SW480 (cell line): ENCODE measurements around the gene PPA2.
"Not testable (repeated sequence)": the region's sequence is repeated elsewhere in the genome, so short reads cannot be mapped to it uniquely, and the experiment has no call there.

Experiments
- DNase-seq: peaks from one replicate; pipeline ENCODE4 v3.0.0-alpha.2; 2016; ENCODE audit warnings: low spot score

Gene PPA2

DNA sequence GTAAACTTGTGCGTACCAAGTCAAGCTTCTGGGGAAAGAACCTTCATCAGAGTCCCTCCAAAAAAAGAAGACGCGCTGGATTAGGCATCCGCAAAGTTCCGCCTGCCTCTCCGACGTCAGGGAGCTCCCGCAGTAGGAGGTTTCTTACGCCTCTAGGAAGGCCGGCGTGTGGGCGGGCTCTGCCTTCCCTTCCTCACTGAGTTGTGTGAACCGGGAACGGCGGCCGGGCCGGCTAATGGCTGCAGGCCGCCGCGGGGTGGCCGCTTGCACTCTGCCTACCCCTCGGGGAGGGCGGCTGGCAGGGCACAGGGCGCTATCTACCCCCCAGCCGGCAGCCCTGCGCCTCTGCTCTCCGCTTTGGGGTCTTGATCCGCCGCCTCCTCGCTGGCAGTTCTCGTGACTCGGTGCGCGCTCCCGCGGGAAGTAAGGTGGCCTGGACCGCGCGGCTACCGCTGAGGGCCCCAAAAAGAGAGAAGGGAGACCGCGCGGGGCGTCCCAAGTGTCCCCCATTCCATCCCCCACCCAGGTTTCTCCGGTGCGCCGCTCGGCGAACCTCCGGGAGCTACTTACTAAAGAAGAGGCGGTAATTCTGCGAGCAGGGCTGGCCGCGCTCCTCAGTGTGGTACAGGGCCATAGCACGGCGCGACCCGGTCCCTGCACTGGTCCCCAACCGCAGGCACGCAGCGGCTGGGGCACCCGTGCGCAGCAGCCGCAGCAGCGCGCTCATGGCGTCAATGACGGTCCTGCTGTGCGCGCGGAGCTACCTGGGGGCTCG is at the start of gene PPA2:
PPA2 (minus strand) TSS at position 739 of the 775 bp plus-strand sequence; CDS start at position 727, 12 bp downstream.
- DNase-seq = peak; percentile 86

DNA sequence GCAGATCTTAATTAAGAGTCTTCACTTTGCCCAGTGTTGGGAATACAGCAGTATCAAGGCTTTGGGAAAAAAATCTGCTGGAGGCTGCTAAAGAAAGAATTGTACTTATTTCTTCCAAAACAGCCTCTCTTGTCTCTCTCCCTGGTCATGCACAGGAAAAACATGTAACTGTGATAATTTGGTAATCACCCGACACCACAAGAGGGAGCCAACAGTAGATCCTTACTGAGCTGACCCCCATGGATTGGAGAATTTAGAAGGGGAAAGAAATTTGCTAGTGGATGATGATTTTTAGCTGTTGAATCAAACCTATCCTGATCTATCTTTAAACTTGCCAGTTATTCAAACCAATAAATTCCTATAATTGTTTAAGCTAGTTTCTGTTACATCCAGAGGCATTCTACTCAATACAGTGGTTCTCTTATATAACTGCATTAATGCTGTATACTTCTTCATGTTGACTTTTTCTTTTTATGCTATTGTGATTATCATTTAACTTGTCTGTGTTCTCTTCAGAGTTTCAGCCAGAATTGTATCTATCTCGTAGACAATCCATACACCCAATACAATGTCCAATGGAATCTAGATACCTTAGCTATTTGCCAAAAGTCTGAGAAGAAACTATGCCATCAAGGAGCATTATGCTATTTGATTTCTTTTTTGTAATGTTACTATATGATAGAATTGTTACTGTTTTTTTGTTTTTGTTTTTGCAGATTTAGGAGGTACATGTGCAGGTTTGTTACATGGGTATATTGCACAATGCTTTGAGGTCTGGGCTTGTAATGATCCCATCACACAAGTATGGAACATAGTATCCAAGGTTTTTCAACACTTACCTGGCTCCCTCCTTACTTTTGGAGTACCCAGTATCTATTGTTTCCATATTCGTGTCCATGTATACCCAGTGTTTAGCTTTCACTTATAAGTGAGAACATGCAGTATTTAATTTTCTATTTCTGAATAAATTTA is 47.2 kb upstream of the PPA2 start:
- peak; percentile 39 for DNase-seq

DNA sequence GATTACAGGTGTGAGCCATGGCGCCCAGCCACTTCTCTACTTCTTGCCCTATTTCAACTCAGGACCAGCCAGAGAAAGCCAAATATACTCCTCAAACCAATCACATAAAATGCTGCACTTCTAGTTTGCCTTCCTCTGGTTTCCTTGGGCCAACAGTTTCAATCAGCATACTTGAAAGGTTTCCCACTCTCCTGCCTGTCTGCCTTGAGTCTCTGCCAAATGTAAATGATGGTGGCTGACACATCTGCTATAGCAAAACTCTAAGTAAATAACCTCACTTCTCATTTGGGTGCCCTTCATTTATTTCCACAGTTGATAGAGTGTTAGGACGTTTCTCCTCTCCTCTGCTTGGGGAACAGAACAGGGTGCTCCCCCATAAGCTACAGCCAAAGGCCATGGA is 36.4 kb upstream of the PPA2 start:
- no peak for DNase-seq

DNA sequence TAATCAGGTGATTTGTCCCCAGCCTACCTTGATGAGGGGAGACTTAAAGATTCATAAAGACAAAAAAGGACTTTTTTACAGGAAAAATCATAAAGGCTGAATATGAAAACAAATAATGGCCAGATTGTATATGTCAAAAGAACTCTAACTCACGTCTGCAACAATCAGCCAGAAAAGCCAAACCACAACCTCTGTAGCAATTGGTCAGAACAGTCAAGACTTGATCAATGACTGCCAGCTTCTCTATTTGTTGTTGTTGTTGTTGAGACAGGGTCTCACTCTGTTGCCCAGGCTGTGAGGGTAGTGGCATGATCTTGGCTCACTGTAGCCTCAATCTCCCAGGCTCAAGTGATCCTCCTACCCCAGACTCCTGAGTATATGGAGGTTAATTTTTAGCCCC is 35.9 kb upstream of the PPA2 start:
- no peak for DNase-seq

DNA sequence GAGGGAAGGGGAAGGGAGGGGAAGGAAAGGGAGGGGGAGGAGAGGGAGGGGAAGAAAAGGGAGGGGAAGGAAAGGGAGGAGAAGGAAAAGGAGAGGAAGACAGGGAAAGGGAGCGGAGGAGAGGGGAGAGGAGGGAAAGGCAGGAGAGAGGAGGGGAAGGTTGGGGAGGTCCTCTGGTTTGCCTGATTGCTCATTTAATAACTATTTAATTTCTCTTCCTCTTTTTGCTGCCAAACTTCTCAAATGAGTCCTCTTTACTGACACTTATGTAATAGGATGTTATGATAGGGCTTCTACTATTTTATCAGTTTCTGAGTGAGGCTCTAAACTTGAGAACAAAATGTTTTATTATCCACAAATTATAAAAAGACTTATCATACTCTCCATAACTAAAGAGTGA is 35.4 kb upstream of the PPA2 start:
- DNase-seq = no peak

DNA sequence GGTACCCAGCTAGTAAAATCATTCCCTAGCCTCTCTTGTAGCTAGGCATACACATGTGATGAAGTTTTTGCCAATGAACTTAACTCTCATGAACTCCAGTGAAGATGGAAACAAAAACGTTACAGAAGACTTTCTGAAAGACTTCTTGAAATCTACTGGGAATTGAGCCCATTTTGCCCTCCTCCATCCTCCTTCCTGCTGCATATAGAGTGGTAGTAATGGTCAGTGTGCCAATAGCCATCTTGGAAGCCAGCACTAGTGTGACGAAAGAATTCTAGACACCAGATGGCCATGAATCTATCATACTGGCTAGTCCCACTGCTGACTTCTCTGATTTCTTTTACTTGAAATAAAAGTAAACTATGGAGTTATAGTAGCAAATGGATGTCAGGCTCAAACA is 30.9 kb upstream of the PPA2 start:
- no peak for DNase-seq

DNA sequence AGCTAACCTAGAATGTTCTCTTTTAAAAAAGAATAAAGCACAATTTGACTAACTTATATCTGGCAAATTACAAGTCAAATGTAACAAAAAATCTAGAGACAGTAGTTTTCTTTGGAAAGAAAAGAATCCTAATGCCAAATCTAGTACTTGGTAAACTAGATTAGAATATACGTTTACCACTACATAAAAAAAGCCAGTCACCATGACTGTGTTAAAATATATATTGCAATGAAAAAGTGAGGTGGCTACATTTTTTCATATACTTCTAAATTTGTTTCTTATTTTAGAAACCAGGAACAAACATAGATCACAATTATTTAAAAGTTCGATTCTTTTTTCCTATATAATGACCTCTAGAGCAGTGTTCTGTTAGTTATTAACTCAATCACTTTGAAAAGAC is 29.6 kb upstream of the PPA2 start:
- DNase-seq = no peak

DNA sequence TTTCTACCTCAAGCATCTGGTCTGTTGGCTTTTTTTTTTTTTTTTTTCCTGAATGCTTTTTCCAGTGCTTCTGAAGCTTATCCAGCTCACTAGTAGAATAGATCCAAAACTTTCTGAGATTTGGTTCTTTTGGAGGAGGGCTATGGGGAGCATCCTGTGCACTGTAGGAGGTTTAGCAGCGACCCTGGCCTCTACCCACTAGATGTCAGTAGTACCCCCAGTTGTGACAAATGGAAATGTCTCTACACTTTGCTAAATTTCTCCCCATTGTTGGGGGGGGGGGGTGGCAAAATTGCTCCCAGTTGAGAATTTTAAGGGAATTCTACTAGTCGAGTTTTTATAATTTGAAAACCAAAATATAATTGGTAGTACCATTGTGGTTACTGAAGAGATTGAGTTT is 23.0 kb upstream of the PPA2 start:
- no peak for DNase-seq

DNA sequence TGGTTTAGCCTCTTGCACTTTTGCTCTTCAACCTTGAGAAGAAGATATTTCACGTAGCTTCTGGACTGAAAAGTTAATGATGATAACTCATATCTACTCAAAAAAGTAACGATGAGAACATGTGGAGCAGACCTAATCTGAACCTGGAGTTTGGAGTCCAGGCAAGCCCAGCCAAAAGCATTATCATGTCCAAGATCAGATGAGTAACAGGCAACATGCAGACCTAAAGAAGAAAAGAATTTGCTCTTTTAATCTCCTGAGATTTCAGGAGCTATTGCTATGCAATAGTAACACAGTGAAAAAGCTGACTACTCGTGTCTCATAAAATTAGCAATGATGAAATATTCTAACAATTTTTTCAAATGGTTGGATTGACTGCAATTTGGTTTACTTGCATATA is 21.8 kb upstream of the PPA2 start:
- no peak for DNase-seq

DNA sequence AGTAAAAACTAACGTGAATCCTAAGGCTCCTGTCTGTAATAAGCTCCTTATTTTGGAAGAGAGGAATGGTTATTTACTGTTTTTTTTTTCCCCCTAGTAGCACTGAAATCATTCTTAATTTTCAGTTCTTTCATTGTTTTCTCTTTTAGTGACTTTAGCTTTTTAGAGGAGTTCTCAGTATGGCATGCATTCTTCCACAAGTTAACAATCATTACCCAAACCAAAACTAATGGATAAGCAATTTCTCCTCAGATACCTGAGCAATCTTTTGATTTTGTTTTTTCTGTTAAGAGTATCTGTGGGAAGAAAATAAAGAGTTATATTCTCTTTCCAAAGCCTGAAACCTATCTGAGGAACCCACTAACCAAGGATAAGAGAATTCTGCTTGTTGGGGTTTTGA is 16.7 kb upstream of the PPA2 start:
- DNase-seq = no peak

DNA sequence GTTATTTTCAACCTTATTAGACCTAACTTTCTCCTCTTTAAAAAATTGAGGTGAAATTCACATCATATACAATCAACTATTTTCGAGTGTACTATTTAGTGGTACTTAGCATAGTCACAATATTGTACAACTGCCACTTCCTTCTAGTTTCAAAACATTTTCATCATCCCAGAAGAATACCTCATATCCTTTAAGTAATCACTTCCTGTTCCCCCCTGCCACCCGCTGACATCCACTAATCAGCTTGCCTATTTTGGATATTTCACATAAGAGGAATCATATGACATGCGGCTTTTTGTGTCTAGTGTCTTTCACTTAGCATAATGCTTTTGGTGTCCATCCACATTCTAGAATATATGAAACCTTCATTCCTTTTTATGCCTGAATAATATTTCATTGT is 10.0 kb upstream of the PPA2 start:
- DNase-seq = no peak

DNA sequence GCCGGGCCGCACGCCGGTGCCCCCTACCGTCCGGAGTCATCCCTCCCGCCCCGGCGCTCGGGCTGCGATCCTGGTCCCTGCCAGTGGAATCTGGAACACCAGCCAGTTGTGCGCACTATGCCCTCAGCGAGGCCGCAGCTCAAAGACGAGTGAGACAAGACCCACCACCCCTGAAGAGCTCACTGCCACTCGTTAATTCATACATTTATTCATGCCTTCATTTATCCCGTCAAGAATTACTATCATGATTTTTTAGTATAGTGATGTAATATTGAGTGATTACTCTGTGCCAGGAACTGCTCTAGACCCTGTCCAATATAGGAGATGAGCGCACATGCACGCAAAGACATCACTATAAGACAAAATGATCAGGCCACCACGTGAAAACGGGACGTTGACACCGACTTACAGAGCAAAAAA is 247 bp upstream of the PPA2 start:
- DNase-seq = no peak

DNA sequence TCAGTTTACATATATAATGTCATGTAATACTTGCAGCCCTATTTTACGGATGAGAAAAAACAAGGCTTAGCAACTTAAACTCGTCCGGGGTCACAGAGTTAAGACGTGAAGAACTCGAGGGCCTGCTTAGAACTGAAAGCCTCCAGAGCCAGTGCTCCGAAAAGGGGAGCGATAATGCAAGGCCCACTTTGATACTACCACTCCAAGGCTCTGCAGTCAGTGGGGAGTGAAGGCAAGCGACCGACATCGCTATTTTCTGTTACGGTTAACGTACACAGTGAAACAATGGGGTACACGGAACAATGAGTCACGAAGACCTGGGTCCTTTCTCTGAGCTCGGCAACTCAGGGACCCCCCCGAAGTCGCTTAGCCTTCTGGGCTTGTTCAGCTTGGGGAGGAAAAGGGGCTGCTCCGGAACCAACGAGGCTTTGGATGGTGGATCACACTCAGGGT is 965 bp downstream of the PPA2 start:
- DNase-seq = peak; percentile 23

DNA sequence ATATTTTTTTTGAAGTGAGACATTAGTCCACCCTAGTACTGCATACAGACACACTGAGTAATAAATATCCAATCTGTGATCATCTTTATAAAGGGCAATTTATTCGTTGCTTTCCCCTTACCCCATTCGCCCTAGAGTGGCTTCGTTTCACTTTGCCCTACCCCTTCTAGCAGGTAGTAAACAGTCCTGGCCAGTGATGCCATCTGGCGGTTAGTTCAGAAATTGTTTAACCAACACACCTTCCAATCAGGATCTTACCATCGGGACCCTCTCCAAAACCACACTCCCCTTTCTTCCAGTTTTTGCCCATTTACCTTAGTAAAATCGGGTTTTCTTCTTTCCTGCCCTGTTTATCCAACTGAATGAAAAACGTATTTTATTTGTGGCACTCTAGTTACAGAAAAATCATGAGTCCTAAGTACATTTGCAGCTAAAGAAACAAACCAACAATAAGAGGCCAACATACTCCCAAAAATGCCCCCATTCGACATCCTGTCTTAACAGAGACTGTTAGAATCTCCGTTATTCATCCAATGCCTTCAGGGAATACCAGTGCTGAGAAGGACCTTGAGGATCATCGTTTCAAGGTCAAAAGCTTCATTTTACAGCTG is 2.2 kb downstream of the PPA2 start:
- DNase-seq = peak; percentile 54

DNA sequence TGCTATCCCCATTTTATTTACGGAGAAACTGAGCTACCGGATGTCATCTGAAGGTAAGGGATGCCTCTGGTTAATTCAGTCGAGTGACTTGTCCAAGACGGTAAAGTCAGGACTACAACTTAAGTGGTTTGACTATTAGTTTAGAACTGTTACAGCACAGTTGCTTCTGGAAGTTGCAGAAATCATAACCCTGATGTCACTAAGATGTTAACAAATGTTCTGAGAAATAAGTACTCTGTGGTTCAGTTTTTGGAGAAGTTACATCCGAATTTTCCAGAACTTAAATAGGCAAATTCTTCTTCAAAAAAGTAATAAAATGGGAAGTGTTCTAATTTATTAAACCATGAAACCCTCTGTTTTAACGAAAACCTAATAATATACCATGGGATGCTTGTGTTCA is 3.1 kb downstream of the PPA2 start:
- DNase-seq = no peak

DNA sequence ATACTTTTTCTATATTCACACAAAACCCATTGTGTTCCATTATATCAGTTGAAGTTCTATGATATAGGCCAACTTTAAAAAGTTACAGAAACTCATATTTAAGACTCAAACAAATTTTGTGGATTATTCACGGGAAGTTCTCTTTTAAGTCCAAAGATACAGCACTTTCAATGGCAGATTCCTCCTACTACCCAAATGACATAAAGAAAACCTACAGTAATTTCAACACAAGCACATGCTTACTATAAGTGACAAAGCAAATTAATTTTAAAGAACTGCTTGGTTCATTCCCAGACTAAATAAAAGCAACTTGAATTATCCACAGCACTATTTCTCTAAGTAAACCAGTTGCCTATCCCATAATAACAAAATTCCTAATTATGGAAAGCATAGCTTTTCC is 4.1 kb downstream of the PPA2 start:
- DNase-seq = no peak

DNA sequence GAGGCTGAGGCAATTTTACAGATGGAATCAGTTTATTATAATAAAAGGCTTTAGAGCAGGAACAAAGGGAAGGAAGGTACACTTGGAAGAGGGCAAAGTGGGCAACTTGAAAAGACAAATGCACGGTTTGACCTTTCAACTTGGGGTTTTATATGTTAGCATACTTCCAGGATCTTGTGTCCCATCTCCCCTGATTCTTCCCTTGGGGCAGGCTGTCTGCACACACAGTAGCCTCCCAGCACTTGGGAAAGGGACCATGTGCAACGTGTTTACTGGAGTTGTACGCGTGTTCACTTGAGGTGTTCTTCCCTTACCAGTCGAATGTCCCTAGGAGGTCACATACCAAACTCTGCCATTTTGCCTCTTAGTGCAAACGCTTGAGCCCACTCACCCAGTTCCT is 7.3 kb downstream of the PPA2 start:
- DNase-seq = no peak

DNA sequence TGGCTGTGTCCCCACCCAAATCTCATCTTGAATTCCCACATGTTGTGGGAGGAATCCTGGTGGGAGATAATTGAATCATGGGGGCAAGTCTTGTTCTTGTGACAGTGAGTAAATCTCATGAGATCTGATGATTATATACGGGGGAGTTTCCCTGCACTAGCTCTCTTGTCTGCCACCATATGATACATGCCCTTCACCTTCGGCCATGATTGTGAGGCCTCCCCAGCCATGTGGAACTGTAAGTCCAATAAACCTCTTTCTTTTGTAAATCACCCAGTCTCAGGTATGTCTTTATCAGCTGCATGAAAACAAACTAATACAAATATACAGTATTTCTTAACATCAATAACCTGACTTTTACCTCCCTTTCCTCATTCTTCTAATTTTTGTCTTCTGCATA is 9.3 kb downstream of the PPA2 start:
- not testable (repeated sequence) for DNase-seq

DNA sequence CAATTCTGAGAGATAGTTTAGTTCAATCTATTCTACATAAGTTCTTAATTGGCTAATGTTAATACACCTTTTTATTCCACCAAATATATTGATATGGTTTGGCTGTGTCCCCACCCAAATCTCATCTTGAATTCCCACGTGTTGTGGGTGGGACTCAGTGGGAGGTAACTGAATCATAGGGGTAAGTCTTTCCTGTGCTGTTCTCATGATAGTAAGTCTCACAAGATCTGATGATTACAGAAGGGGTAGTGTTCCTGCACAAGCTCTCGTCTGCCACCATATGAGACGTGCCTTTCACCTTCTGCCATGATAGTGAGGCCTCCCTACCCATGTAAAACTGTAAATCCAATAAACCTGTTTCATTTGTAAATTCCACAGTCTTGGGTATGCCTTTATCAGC is 11.3 kb downstream of the PPA2 start:
- no peak for DNase-seq

DNA sequence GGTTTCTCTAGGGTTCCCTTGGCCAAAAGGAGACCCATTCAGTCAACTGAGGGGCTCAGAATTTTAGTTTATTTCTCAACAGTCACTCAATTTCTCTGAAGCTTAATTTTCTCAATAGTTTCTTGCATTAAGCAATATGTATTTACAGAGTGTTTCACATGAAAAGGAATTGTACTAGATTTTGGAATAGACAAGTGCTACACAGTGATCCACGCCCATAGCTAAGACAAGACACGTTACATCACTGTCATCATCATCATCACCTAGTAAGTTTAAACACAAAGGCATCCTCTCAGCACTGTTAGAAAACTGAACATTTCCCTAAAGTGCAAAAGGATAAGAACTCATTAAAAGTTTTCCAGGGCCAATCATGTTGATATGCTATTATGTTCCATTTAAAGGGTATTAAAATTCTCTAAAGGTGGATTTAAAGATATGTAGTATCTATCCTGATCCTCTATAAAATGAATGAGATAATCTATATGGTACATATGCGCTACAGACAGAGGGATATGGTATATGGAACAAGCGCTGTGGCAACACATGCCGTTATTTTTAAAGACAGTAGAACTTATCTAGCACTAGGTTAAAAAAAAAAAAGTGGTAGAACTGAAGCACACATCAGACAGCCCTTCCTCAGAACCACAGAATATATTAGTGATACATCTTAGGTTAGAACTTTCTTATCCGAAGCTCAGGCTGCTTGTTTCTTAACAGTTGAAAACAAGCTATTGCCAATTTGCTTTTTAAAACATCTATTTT is 12.1 kb downstream of the PPA2 start:
- DNase-seq = no peak

DNA sequence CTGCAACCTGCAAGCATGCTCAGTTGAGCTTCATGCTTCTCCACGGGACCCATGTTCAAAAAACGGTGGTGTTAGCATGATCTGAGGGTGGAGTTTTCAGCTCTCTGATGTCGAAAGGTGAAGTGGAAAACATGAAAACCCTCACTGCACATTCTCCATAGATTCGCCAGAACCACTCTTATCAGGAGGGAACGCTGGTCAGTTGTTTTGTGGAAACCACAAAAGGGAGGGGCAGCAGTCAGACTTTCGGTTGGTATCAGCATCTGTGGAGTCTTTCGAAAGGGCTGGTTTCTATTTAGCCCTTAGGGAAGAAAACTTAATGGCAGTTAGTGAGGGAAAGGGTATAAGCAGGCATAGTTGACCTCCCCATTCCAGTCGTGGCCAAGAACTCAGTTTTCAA is 12.6 kb downstream of the PPA2 start:
- DNase-seq = peak; percentile 41

DNA sequence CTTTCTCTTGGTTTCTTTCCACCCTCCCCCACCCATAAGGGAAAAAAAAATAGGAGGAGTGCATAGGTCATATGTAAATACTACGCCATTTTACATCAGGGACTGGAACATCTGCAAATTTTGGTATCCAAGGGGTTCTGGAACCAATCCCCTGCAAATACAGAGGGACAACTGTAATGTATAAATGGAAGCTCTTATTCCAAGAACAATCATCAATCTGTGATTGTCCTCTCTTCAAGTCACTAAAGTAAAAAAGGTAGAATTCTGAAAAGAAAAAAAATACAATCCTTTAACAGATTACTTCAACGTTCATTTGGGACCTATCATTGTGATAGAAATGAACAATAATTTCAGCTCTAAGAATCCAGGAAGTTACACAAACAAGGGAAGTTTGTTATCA is 13.6 kb downstream of the PPA2 start:
- DNase-seq = no peak
